HUDEP-2 (cell line): ENCODE measurements around the gene BMPER.

Experiments
- DNase-seq, 76 experiments: peaks; one replicate each; lab custom pipeline; 2025; ENCODE audit not compliant: unreplicated experiment in 76 of 76; lab: John Stamatoyannopoulos, UW

BMPER gene

DNA sequence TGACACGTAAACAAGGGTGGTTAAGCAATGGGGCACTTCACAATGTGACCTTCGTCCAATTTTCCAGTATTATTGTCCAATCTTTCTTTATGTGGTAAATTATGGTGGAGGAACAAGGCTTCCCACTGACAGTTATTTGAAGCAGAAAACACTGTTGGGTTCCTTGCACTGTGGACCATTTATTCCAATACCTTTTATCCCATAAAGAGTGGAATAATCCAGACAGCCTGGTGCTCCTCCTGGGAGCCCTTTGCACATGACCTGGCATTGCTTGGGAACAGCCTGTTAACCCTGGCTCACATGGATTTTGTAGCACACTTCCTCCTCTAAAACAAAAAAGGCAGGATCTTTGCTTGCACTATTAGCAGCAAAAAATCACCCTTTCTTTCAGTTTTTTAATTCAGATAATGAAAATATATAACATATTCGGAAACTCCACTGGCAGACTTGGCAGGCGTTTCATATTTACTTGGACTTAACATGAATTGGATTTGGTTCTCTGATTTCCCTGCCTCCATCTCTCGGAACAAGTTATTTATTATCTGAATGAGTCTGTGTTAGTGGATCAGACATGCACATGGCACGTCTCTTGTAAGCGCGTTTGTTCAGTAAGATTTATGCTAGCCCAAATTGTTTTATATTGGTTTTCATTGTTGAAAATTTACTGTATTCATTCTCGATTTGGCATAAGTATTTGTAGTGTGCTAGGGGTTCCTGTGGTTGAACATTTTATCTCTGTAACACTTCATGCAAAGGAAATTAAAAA is 59.3 kb downstream of the BMPER start:
- DNase-seq: no peak

DNA sequence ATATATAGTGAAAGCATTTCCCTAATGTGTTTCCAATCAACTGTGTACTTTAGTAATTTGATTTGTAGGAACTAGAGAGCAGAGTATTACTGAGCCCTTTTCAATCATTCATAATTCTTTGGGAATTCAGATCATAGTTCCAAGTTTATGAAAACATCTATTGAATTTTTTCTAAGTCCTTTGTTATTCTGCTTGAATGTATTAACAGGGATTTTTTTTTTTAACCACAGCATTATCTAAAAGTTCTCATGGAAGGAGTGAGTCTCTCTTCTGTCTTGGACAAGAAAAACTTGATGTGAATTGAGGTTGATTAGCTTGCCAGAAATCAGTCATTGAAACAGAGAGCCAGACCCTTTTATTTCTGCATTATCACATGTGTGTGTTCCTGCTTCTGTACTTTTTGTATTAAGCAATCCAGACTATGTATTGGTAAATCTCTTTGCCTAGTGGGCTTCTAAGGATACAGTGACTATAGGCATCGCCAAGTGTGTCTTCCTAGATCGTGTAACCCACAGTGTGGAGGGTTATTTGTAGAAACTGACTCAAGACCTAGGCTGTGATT is 59.9 kb downstream of the BMPER start:
- DNase-seq: no peak

DNA sequence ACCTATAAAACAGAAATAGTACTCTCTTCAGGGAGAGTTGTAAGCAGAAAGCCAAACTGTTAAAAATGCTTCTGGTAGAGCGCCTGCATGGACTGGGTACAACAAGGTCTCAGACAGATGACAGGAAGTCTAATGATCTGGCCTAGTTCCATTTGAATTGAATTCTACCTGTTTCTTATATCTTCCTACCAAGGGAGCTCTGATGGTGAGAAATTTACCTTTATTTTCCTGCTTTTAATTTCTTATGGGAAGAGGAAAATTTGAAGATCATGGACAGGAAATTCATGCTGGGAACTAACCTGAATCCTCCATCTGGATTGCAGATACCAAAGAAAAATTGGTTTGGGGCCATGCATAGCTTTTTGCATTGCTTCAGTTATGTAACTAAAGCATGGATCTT is 63.3 kb downstream of the BMPER start:
- no peak for DNase-seq

DNA sequence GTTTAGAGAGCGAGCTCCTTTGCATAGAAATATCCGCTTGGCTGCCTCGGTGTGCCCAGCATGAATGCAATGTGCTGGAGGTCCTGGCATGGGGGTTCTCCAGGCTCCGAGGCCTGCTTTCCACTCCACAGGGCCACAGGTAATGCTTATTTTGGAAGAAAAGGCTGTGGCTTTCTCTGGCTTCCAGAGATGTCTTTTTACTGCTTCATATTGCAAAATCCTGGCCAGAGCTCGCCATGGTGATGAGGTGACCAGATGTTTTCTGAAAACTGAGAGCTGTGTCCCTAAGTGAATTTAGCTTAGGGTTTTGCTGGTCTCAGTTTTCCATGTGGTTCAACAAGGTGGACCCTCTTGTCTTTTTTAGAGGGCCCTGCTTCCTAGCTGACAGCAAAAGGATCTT is 65.2 kb downstream of the BMPER start:
- no peak for DNase-seq

DNA sequence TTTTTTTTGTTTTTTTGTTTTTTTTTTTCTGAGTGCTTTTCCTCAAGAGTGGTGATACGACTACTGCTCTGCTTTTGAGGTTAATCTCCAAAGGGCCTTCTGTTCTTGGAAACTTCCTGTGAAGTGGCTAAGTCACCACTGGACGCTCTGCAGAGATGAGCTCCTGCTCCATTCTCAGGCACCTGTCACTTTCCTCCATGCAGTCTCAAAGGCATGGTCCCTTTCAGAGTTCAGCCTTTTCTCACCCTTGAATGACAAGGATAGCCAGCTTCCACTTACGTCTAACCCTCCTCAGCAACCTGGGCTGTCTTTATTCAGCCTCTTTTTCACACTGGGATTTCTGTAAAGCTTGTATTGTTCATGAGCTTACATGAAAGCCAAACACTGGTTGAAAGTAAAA is 65.8 kb downstream of the BMPER start:
- no peak for DNase-seq

DNA sequence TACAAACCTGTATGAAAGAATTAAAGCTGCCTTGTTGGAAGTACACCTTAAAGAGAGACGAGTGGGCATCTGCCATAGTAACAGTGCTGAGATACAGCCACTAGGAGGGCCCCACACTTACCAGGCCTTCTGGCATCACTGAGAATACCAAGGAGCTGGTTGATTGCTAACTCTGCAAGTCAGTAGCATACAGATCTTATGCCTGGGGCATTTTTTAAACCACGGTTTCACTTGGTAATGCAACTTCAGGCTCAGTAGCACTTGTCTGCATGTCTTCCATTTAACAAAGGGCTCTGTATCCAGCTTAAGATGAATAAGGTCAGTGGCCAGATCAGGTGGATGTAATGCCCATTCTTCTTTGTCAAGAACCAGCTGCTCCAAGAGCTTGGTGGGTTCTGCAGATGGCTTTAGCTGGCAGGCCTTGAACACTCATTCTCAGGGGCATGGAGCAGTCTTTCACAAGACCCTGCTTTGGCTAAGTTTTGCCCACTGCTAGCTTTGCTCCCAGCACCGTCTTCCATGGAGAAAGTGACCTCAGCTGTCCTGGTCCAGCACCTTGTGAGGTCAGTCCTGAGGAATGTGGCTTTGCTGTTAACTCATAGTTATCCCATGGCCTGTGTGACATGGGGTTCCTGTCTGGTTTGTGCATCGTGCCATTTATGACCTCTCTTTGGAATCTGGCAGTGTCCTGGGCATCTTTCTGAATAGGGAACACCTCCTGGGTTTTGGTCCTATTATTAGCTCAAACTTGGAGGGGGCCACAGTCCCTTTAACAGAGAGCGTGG is 68.1 kb downstream of the BMPER start:
- DNase-seq: no peak

DNA sequence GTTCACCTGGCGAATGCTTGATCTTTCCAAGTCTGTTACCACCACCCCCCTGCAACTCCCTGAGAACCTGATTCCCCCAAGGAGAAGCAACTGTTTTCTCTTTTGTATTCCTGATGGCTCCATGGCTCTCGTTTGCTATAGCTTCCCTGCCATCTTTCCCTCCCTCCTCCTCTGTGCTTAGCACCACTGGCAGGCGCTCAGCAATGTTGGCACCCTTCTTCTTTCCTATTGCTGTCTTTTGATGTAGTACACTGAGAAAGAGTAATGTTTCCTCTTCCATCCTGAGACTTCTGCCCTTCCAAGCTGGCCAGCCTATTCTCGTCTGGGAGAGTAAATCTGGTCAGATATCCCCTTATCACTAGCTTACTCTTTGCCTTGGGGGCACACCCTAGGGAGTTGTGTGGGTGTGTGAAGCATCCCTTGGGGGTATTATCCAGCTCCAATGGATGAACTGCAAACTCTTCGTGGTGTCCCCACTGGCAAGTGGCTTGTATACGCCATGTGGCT is 74.0 kb downstream of the BMPER start:
- DNase-seq: no peak

DNA sequence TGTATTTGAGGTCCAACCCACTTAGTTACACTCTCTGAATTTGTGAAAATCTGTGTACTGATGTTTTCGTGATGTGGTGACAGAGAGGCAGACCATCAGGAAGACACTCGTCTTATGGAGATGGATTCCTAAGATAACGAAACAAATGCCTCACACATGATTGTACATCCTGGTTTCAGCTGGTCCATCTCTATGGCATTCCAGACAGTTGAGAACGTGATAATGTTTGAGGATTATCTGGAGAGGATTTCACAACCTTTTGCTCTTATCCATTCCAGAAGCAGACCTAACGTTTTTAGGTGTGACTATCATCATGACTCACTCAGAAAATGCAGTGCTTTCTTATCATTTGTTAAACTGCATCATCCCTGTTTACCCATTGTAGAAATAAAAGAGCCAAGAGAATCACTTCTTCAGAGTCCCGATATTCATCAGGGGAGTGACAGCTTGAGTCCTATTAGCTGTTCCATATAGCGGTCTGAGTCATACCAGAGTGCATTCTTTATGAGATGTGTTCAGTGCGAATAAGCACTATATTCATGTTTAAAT is 74.5 kb downstream of the BMPER start:
- no peak for DNase-seq

DNA sequence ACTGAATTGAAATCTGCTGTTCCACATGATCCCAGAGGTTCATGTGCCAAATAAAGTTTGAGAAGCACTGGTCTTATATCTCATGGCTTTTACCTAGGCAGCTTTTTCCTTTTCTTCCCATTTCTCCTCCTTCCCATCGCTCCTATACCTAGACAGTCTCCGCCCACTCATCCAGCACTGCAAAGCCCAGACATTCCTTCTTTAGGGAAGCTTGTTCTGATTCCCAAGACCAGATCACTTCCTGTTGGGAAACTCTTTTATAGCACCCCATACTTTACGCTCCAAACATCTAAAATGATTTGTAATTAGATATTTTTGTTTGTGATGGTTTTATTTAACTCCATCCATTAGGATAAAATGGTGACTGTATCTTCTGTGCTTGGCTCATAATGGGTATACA is 75.9 kb downstream of the BMPER start:
- no peak for DNase-seq

DNA sequence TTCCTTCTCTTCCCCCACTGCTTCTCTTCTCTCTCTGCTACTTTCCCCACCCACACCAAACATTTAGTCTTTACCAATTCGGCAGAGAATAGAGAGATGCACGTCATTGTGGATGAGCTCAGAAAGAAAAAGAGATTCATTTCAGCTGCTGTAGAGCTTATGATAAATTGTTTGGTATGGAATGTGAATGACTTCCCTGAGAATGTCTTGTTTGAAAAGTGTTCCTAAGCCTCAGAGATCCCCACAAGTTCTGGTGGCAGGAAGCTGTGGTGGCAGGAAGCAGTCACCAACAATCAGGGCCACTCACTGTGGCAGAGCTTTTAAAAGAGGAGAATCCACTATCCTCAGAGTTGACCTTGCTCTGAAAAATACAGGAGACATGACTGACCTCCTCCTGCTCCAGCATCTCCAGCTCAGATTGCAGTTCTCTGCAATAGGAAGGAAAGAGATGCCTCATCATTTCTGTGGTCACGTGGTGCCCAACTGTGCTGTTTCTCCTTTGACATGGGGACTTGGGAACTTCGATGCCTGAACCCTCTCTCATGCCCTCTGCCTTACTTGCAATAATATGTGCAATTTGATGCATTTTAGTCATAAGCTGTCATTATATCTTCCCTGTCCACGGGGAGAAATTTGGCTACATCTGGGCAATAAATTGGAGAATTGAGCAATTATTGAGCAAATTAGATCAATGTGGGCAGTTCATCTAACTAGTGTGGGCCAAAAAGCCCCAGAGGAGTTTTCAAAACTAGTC is 76.5 kb downstream of the BMPER start:
- no peak for DNase-seq

DNA sequence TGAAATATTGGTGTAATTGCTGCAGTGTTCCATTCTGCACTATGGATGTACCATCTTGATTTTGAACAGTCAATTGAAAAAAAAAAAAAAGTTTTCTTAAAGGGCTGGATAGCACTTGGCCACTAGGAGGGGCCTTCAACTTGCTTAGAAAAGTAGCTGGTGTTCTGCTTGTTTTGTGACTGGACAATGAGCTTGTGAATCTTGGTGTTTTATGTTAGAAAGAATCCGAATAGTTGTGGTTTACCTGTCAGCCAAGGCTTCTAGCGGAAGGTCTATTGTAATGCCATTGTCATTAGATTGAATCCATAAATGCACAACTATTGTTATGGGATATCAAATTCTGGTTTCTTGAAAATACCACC is 77.1 kb downstream of the BMPER start:
- DNase-seq: peak in 5 of 76 experiments; percentile 1 to 8 (median 6)

DNA sequence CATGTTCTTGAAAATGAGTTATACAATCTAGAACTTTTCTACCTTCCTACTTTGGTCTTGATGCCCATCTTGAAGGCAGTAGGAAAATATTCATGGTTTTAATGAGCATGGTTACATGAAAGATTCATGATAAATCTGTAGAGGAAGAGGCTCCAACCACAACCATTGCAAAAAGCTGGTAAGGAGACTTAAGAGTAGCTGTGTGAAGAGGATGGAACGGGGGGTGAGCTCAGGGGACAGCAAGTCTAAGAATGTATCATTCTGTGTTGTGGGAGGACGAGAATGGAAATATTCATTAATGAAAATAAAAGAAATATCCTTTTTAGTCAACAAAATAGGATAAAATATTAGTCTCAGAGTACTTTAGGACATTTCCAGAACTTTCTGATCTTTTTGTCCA is 81.1 kb downstream of the BMPER start:
- DNase-seq: no peak

DNA sequence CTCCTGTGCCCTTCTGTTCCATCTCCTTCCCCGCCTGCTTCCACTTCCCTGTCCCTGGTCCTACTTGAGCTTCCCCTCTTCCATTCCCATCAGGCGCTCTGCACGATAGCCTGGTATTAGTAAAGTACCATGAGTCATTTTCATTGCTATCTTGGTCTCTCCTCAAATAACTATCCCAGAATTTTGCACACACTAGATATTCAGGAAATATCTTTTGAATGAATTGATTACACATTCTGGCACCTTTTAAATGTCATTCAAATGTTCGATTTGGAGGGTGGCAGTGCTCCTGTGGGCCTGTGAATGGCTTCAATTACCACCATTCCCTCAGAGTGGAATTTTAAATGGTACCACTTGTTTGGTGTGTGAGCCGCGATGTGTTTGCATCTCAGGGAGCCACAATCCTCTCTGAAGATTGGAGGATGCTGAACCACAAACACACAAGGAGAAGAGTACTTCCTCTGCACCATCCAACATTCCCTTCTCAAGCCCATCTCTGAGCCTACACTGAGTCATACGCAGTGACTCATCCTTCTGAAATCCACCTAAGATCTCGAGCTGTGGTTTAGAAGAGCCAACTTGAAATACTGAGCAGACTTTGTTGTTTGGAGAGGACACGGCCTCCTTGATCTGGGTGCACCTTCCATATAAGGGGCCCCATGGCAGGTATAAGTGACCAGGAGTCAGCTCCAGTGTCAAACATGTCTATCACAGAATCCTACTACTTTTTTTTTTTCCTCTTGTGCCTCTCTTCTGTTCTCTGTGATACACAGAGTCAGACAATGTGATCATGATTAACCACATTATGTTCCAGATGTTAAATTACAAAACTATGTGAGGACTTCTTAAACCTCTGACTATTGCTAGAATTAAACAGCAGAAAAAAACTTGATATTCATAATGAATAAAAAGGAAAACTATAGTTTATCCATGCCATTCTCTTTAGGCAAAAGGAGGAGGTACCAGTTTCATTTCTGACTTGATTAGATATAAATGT is 81.9 kb downstream of the BMPER start:
- DNase-seq: peak in 10 of 76 experiments; percentile 1 to 41 (median 8)

DNA sequence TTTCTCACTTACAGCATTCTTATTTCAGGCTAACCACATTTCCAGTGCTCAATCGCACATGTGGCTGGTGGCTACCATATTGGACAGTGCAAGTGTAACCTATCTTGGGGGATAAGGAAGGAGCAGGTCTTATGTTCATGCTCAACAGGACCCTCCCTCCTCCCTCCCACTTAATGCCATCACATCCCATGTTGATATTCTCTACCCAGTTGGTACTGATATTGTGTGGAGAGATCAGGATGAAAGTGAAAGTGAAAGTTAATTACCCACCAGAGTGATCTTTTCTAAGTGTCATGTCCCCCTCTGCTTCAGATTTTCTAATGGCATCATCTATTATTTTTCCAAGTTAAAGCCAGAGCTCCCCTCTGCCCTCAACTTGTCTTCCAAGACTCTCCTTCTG is 91.6 kb downstream of the BMPER start:
- DNase-seq: no peak

DNA sequence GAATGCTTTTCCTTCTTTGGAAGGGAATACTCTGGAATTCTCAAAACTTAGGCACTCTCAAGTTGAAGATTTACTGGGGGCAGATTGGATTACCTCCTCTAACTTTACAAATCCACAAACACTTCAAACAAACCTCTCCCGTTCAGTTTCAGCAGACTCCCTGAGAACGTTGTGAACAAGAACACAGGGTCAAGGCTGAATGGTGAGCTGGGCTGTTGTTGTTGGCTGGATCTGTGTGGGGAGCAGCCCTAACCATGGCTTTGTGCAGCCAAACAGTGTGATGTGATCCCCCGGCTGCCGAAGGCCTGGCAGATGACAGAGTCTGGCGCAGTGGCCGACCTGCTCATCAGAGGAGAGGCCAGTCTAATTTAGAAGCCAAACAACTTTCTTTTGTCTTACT is 93.1 kb downstream of the BMPER start:
- no peak for DNase-seq

DNA sequence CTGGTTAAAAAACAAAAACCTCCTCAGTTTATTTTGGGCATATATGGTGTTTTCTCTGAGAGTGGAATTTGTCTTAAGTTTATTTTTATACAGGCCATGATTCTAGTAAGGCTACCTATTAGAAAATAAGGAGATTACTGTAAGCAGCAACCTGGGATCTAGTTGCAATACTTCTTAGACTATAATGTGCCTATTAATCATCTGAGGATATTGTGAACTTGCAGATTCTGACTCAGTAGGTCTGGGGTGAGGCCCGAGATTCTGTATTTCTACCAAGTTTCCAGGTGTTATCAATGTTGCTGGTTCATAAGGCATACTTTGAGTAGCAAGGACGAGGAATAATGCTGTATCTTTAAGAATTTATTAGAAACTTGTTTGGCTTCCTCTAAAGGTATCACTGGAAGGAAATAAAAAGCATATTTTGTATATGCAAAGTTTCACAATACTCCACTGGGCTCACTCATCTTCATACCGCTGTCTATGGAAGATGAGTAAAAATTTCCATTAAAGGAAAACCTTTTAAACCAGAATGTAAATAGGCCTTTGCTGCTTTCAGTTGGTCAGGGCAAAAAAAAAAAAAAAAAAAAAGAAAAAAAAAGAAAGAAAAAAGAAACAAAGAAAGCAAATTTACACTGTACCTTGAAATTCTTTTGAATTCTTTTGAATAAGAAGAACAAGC is 105.8 kb downstream of the BMPER start:
- DNase-seq: no peak

DNA sequence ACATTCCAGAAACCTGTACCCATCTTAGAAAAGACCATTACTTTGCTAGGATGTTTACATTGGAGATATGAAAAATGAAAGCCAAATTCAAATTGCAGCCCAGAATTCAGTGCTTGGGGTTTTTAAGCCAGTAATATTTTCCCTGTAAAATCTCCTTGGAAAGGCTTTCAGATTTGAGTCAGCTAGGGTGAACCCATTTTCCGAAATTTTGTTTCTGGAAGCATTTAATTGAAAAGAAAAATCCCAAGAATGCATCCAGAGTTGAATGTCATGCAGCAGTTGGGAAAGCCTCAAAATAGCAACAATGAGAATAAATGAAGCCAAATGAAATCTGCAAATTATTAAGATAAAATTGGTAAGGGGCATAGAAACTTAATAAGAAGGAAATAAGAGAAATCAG is 106.4 kb downstream of the BMPER start:
- no peak for DNase-seq

DNA sequence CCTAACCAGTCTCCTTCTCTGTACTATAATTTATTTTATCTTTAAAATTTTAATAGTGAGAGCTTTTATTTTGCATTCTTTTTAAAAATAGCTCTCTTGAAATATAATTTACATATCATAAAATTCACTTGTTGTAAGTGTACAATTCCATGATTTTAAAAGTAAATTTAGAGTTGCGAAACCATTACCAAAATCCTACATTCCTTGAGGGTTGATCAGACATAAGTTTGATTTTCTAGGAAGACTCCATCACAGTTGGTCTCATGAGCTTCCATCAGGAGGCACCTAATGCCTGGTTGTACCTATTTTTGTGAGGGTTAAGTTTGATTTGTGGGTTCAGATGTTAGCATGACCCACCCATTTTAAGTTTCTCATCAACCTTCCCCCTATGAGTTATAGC is 108.1 kb downstream of the BMPER start:
- no peak for DNase-seq

DNA sequence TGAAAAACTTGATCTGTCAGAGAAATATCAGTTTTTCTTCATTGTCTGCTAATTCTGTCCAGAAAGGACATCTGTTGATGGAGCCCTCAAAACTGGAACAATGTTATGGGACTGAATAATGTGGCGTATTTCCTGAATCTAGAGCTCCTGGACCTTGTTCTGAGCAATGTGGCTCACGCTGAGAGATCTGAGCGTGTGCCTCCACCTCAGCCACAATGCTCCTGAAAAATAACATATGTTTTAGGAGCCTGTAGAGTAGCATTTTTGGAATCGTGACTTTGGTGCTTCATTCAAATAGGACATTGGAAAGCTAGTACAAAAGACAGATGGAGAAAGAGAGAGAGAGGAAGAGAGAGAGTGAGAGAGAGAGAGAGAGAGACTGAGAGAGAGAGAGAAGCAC is 110.3 kb downstream of the BMPER start:
- no peak for DNase-seq
